Measurements from ENCODE around the gene YEATS2.
"Not testable (repeated sequence)": the region's sequence is repeated elsewhere in the genome, so short reads cannot be mapped to it uniquely, and the experiment has no call there.

The YEATS2 gene

DNA sequence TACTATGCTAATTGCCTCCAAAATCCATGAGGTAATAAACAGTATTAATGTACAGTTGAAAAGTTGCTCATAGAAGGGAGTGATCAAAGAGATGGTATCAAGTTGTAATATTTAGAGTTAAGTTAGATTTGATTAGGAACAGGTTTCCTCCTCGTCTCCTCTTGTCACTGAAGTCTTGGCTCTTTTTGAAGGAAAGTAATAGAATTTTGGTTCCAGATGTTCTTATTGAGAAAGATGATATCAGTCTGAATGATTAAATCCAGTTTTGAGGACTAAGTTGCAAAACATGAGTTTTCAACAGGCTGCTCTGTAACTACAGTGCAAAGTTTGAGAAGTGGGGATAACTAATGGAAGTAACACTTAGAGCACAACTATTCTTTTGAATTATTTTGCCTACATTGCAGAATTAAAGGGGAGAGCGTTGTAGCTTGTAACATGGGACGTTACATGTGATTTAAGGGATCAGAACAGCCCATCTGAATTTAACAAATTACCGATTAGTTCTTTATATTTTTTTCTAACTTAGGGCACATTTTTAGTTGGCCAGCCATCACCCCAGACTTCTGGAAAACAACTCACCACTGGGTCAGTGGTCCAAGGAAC is 79.5 kb downstream of the YEATS2 start:
- peak in 1 of 2 experiments; percentile 14 for DNase-seq (ENCODE audit: low read depth in 2 of 2)

DNA sequence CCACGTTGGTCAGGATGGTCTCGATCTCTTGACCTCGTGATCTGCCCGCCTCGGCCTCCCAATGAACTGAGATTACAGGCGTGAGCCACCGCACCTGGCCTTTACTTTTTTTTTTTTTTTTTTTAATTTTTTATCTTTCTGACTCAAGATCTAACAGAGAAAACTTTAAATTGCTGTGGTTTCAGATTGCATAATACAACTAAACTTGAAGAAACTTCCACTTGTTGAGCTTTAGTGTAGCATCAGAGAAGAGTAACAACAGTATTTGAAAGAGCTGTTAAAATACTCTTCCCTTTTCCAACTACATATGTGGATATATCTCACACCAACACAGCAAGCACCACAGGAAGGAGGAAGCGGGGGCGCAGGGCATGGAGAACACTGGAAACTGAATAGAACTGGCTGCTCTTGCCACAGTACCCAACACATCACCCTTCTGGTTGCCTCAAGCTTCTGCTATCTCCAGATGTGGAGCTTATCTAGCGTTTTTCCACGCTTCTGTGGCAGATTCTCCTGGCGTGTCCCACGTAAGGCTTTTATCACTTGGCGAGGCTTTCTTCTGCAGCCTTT is 82.4 kb downstream of the YEATS2 start:
- no peak for DNase-seq (ENCODE audit: low read depth in 2 of 2)

DNA sequence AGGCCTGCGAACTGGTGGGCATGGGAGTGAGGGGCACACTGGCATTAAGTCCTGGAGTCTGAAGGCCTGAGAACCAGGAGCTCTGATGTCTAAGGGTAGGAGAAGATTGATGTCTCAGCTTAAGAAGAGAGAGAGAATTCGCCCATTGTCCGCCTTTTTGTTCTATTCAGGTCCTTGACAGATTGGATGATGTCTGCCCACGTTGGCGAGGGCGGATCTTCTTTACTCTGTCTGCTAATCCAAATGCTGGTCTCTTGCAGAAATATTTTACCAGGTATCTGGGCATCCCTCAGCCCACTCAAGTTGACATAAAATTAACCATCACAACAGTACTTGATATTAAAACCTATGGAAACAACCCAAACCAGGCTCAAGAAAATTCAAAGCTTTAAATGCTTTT is 83.6 kb downstream of the YEATS2 start:
- DNase-seq (ENCODE audit: low read depth in 2 of 2): no peak

DNA sequence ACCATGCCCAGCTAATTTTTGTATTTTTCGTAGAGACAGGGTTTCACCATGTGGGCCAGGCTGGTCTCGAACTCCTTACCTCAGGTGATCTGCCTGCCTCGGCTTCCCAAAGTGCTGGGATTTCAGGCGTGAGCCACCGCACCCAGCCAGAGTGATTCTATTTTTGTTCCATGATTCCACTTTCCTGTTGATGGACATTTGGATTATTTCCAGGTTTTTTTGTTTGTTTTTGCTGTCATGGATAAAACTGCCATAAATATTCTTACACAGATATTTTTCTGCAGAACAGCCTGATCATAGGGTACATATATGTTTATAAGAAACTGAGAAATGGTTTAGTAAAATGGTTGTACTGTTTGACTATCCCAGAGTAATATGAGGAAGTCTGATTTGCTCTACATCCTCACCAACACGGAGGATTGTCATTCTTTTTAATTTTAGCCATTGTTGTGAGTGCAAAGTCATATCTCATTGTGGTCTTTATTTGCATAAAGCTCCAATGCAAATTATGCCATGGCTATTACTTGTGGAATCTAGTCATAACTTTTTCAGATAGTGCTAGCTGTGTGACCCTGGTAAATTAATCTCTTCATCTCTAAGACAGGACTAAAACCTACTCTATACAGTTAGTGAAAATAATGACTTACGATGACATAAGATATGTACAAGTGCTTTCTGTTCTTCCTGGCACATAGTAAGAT is 85.1 kb downstream of the YEATS2 start:
- DNase-seq (ENCODE audit: low read depth in 2 of 2): no peak

DNA sequence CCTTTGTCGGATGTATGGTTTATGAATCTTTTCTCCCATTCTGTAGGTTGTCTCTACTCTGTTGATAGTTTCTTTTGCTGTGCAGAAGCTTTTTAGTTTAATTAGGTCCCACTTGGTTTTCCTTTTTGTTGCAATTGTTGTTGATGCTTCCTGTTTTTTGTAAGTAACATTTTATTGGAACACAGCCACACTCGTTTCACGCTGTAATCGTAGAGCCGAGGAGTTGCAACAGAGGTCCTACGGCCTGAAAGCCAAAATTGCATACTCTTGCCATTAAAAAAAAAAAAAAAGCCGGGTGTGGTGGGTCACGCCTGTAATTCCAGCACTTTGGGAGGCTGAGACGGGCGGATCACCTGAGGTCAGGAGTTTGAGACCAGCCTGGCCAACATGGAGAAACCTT is 86.9 kb downstream of the YEATS2 start:
- not testable (repeated sequence) for DNase-seq (ENCODE audit: low read depth in 2 of 2)

DNA sequence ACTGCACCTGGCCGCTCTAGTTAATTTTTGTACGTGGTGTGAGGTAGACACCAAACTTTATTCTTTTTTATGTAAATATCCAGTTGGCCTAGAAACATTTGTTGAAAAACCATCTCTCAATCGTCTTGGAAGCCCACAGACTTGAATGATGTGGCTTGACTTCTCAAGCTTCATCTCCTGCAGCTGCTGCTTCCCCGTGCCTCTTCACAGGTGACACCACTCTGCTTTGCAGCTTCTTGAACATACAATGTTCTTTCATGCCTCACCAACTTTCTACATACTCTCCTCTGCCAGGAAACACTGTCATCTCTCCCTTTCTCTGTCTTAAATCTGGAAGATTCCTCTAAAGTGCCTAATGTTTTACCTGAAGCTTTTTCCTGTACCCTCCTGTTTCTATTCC is 92.2 kb downstream of the YEATS2 start:
- DNase-seq (ENCODE audit: low read depth in 2 of 2): no peak

DNA sequence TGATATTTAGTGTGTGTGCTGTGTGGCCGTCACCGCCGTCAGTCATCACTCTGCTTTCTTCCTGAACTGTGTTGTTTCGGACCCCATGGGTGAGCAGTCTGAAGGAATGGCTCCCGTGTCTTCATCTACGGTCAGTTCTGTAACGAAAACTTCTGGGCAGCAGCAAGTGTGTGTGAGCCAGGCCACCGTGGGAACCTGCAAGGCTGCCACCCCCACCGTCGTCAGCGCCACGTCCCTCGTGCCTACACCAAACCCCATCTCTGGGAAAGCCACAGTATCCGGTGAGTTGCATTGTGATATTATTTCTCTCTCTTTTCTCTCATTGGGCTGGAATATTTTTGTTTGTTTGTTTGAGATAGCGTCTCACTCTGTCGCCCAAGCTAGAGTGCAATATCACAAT is 93.1 kb downstream of the YEATS2 start:
- no peak for DNase-seq (ENCODE audit: low read depth in 2 of 2)

DNA sequence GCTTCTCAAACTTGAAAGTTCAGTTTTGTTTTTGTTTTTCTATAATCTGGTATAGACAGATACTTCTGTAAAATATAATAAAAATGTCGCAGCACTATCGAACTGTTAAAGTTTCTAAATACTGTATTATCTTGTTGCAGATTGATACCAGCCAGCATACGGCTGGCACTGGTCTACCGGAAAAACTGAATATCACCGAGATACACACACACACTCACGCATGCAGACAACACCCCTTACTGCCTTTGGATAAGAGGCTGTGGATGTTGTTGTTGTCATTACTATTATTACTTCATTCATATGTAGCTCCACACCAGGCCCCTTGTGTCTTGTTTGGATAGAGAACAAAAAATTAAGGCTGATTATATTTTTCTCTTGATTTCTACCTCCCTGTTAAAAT is 95.4 kb downstream of the YEATS2 start:
- no peak for DNase-seq (ENCODE audit: low read depth in 2 of 2)

DNA sequence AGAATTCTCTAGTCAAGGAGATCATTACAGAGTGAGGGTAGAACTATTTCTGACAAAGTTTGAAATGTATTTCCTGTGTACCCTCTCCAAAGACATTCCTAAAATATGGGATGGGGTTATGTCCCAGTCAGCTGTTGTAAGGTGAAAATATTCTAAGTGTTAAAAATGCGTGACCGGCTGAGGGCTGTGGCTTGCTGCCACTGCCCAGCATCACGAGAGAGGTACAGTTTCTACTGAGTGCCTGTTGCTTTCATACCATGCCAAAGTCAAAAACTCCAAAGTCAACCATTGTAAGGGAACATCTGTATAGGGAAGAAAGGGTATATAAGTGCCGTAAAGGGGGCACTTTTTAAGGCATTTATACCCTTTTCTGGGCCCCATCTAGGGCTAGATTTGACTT is 96.9 kb downstream of the YEATS2 start:
- DNase-seq (ENCODE audit: low read depth in 2 of 2): no peak

DNA sequence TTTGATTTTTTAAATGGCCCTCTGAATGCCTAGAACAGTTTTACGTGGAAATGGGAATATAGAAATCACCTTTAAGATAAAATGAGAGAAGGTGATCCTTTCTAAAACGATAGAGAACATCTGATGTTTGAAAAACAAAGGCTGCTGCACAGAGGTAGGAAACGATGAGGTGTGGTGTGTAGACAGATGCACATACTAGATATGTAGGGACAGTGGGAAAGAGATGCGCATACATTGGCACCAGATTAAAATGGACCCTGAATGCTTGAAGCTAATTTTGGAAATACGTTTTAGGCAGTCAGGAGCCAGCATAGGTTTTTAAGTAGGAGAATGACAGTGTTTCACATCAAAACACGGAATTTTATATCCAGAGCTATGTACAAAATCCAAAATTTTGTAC is 98.8 kb downstream of the YEATS2 start:
- no peak for DNase-seq (ENCODE audit: low read depth in 2 of 2)

DNA sequence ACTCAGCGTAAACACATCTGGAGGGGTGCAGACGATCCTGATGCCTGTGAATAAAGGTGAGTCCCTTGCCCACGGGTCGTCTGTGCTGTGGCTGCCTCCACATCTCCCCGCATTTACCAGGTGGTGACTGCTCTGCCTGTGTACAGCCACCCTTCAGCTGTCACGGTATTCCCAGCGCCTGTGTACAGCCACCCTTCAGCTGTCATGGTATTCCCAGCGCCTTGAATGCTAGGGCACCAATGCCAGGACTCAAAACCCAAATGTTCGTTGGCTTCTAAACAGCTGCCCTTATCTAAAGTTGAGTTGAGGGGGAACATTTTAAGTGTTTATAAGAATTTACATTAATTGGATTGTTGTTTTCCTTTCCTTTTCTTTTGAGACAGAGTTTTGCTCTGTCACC is 100.4 kb downstream of the YEATS2 start:
- DNase-seq (ENCODE audit: low read depth in 2 of 2): no peak

DNA sequence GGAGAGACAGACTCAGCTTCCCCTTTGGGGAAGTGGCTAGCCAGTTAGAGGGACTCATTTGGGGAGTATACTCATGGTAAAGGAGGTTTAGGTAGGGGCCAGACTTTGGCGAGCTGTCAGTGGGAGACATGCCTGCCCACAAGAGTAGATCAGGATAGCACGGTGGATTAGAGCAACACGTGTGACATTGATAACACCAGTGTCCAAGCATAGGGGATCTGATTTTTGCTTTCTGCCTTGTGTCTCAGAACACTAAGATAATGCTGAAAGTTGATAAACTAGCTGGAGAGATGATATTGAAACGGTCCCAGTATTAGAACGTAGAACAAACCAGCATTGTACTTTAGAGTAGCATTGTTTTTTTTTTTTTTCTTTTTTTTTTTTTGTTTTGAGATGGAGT is 101.9 kb downstream of the YEATS2 start:
- no peak for DNase-seq (ENCODE audit: low read depth in 2 of 2)

DNA sequence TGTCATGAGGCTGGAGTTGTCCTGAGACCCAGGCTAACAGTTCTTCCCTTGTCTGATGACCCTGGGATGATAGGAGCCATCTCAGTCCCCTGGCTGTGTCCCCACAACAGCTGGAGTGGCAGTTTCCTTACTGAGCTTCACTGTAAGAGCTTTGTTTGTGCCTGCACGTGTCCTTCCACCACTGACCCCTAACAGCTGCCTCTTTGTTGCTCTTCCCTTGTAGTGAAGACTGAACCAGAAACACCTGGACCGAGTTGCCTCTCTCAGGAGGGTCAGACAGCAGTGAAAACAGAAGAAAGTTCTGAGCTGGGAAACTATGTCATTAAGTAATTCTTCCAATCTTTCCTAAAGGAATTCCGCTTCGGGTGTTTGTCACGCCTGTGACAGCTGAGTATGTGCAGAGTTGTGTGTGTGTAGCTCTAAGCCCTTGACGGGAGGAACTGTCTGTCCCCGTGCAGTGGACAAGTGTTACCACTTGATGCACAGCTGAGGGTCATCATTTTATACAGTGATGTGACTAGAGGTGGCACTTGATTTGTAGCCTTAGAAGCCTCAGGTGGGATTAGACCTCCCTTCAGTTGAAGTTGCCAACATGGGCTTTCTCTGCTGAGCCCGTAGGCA is 102.8 kb downstream of the YEATS2 start:
- no peak for DNase-seq (ENCODE audit: low read depth in 2 of 2)

DNA sequence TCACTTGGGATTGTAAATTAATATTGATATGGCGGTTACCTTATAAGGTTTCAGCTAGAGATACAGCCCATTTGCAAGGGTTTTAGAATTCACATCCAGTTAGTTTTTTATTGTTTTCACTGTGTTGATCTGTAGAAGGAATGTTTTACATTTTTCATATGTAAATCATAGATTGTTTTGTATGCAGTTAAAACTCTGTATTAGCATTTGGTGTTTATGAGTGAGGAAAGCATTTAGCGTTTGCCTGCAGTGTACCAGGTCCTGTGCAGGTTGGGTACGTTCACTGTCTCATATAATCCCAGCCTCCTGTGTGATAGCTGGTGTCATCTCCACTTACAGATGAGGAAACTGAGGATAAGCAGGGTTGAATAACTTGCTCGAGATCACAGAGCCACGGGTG is 104.0 kb downstream of the YEATS2 start:
- DNase-seq (ENCODE audit: low read depth in 2 of 2): no peak

DNA sequence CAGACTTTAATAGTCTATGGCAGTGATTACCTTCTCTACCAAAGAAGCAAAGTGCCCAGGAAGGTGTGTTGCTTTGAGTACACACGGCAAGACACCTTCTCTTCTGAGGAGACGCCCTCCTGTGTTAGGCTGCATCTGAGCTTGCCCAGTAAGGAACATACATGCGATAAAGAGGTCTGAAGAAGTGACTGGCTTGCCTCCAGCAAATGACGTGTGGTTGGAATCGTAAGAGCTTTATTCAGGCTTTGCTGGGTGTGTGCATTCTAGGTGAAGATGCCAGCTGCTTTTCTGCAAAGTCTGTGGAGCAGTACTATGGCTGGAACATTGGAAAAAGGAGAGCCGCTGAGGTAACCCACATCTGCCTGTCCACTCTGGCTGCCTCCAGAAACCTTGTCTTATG is 105.4 kb downstream of the YEATS2 start:
- no peak for DNase-seq (ENCODE audit: low read depth in 2 of 2)

DNA sequence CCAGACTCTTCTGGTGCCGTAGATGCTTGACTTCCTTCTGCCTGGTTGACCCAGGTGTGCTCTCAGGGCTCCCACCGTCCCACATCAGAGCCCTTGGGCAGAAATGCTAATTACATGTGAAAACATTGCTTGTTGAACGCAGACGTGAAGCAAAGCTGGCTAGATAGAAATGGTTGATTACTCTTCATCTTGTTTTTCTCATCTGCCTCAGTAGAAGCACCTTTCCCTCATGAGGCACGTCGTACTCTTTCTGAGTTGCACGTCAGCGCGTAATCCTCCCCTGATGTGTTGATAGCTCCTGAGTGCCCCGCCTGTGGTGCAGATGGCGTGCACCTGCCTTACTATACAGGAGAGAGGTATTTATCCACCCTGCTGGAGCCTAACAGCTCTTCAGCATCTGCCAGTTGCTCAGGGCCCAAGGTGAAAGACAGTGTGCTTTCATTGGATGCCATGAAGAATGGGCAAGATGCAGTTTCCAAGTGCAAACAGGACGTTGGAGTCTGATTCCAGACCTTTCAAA is 109.7 kb downstream of the YEATS2 start:
- no peak for DNase-seq (ENCODE audit: low read depth in 2 of 2)

DNA sequence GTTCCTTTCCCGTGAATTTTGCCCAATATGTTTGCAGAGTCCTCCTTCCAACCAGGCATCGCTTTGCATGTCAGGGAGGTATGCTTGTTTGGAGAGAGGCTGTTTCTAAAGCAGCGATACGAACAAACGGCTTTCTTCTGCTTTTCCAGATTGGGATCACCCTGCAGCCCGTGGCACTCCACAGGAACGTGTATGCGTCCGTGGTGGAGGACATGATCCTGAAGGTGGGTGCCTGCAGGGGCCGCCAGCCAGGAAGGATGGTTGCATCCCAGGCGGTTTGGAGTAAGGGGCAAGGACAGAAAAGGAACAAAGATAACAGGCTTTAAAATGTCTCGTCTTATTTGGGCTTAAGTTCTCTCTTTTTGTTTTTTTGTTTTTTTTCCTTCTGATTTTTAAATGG is 110.3 kb downstream of the YEATS2 start:
- DNase-seq (ENCODE audit: low read depth in 2 of 2): no peak

DNA sequence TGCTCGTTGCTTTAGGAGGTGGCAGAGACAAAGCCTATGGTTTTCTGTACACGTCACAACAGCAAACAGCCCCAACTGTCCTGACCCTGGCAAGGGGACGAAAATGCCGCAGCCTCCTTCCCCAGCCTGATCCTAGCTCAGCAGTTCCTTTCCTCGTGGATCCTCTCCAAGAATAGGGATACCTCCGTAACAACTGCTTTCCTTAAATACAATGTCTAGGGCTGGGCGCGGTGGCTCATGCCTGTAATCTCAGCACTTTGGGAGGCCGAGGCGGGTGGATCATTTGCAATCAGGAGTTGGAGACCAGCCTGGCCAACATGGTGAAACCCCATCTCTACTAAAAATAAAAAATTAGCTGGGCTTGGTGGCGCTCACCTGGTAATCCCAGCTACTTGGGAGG is 110.8 kb downstream of the YEATS2 start:
- no peak for DNase-seq (ENCODE audit: low read depth in 2 of 2)

DNA sequence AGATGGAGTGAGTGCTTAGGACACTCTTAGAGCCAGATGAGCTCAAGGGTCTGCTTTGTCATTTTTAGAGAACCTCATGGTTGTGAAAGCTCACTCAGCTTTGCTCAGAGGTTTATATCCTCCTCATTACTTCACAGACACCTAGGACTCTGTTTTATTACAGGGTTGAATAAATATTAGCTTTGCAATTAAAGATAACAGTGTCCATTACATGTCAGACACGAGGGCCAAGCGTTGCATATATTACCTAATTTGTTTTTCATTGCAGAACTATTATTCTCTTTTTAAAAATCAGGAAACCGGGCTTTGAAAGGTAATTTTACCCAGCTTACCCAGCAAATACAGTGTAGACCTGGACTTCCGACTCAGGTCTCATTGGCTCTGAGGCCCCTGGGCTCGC is 111.7 kb downstream of the YEATS2 start:
- no peak for DNase-seq (ENCODE audit: low read depth in 2 of 2)

DNA sequence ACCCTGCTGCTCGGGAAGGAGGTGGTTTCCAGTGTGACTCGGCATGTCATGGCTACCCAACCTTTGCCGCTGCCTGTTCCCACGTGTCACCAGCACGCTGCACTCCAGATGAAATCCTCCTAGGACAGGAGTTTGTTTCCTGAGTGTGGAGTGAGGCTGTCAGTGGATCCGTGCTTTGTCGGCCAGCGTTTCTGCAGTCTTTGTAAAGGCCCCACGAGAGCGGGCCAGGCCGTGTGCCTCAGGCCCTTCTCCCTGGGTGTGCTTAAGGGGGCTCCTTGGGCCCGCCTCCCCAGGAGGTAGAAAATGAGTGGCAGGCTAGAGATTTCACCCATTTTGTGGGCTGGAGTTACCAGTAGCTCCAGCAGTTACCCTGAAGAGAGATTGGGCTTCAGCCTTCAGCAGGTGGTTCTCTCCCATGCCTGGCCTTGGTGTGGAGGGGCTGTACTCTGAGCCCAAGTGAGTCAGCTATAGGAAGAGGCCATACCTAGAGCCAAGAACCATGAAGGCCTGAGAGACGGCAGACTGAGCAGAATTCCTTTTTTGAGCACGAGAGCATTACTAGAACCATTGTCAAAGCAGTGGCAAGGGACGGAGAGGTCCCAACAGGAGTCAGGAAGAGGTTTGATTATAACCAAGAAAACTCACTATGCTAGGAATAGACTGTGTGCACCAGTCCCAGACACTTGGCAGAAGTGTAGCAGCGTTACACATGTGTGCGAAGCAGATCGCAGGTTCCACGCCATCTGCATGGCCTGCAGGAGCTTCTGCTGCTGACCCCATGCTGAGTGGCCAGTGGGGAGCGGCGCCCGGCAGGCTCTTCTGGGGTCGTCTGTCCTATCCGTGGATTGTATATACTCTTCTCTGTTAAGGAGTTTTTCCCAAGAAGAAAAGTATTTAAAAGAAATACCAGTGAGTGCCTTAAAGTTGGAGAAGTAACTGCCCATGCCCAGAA is 113.3 kb downstream of the YEATS2 start:
- no peak for DNase-seq (ENCODE audit: low read depth in 2 of 2)

DNA sequence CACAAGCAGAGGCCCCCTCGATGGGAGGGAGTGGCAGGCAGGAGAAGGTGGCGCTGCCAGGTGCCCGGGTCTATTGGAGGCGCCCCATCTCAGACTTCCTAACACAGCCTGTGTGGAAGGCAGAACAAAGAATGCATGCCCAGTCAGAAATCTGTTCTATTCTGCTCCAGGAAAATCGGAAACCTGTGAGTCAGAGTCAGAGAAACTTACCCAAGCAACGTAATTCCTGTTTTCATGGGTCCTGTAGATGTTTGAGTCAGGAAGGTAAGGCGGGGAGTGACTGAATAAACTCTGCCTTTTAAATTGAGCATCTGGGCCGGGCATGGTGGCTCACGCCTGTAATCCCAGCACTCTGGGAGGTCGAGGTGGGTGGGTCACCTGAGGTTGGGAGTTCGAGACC is 114.0 kb downstream of the YEATS2 start:
- no peak for DNase-seq (ENCODE audit: low read depth in 2 of 2)

All from fibroblast of skin of left quadriceps (primary cell).